ENCODE measurements around the gene ABHD2. TPM values are rescaled to one million over a fixed set of nuclear protein-coding genes. Genes with fewer than 3 reads are reported as not detected.

ABHD2 gene
- total and polyA plus RNA-seq, 4 donors: 11.7 to 200 (median 59.3) TPM

DNA sequence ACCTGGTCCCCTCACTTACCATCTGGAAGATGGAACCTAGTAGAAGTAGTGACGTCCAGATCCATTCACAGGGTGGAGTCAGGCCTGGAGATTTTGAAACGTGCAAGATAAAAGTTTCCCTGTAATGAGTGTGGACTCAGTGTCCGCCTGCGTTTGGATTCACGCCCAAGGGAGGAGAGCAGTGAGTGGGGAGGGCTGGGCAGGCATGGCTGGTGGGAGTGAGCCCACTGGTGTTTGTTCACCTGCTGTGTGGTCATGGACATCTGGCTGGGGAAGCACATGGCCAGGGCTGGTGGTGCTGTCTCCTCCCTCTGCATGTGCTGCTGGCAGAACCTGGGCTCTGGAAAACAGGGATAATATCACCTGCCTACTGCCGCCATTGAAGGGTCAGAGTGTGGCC, 96.1 kb downstream of the ABHD2 start:
- DNase-seq (no peak), ATAC-seq (ENCODE audit: insufficient read depth, low FRiP score) (no peak)
- Histone ChIP-seq H3K4me1 (ENCODE audit: control insufficient read depth in 5 of 5, insufficient read depth in 5 of 5, low read length in 5 of 5) (peaks cover 0 to 16% (median 0%) of the 10 kb centered on the region in 5 donors), H3K27ac (ENCODE audit: low read depth in 1 of 2, low read length in 1 of 2) (no peak overlapping the region), H3K4me3 (no peak overlapping the region), H3K9ac (ENCODE audit: insufficient read depth in 1 of 2, low read length in 2 of 2) (no peak overlapping the region), H3K36me3 (ENCODE audit: control insufficient read depth in 4 of 4, insufficient read depth in 4 of 4, low read length in 4 of 4) (peaks cover 9 to 36% (median 18%) of the 10 kb centered on the region in 4 donors), H3K9me3 (ENCODE audit: control insufficient read depth in 4 of 4, insufficient read depth in 3 of 4, low read length in 3 of 4) (no peaks in the 10 kb centered on the region), H3K27me3 (ENCODE audit: control insufficient read depth in 3 of 3, insufficient read depth in 3 of 3, low read length in 2 of 3) (no peaks in the 10 kb centered on the region)
- TF ChIP-seq, protein P1, sequence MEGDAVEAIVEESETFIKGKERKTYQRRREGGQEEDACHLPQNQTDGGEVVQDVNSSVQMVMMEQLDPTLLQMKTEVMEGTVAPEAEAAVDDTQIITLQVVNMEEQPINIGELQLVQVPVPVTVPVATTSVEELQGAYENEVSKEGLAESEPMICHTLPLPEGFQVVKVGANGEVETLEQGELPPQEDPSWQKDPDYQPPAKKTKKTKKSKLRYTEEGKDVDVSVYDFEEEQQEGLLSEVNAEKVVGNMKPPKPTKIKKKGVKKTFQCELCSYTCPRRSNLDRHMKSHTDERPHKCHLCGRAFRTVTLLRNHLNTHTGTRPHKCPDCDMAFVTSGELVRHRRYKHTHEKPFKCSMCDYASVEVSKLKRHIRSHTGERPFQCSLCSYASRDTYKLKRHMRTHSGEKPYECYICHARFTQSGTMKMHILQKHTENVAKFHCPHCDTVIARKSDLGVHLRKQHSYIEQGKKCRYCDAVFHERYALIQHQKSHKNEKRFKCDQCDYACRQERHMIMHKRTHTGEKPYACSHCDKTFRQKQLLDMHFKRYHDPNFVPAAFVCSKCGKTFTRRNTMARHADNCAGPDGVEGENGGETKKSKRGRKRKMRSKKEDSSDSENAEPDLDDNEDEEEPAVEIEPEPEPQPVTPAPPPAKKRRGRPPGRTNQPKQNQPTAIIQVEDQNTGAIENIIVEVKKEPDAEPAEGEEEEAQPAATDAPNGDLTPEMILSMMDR (IDR thresholded peaks at IDR 0.05; ENCODE audit: control extremely low read depth, extremely low read depth): no peak
- 76 to 78% methylated on average over 6 of the region's 6 CpGs for WGBS, 2 donors

DNA sequence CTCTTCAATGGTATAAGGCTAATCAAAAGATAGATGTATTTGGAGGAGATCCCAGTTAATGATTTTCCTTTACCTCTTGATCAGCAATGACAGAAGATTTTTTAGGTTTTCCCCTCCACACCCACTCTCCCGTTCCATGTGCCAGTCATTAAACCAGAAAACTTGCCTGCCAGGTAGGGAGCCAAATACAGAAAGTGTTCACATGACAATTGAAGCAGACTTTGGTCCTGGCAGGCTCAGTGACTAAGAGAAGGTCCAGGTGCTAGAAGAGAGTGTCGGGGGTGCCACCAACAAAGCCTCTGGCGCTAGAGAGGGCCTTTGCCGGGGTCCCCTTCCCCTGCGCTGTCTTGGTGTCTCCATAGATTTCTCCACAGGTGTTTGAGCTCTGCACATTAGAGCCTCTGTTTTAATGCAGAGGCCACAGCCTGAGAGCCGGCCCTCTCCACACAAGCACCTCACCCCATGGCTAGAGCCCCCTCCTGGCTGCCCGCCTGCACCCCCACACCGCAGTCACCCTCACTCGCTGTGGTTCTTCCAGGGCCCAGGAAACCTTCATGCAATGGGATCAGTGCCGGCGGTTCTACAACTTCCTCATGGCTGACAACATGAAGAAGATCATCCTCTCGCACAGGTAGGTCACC, 96.8 kb downstream of the ABHD2 start:
- Histone ChIP-seq H3K4me3 (no peak overlapping the region), H3K4me1 (ENCODE audit: control insufficient read depth in 5 of 5, insufficient read depth in 5 of 5, low read length in 5 of 5) (peaks cover 0 to 16% (median 0%) of the 10 kb centered on the region in 5 donors), H3K36me3 (ENCODE audit: control insufficient read depth in 4 of 4, insufficient read depth in 4 of 4, low read length in 4 of 4) (peaks cover 9 to 35% (median 19%) of the 10 kb centered on the region in 4 donors), H3K27ac (ENCODE audit: low read depth in 1 of 2, low read length in 1 of 2) (no peak overlapping the region), H3K9me3 (ENCODE audit: control insufficient read depth in 4 of 4, insufficient read depth in 3 of 4, low read length in 3 of 4) (no peaks in the 10 kb centered on the region), H3K9ac (ENCODE audit: insufficient read depth in 1 of 2, low read length in 2 of 2) (no peak overlapping the region), H3K27me3 (ENCODE audit: control insufficient read depth in 3 of 3, insufficient read depth in 3 of 3, low read length in 2 of 3) (no peaks in the 10 kb centered on the region)
- 94 to 98% methylated on average over 12 of the region's 12 CpGs for WGBS, 2 donors
- TF ChIP-seq, protein P1 (IDR thresholded peaks at IDR 0.05; ENCODE audit: control extremely low read depth, extremely low read depth): no peak
- DNase-seq (no peak), ATAC-seq (ENCODE audit: insufficient read depth, low FRiP score) (no peak)

DNA sequence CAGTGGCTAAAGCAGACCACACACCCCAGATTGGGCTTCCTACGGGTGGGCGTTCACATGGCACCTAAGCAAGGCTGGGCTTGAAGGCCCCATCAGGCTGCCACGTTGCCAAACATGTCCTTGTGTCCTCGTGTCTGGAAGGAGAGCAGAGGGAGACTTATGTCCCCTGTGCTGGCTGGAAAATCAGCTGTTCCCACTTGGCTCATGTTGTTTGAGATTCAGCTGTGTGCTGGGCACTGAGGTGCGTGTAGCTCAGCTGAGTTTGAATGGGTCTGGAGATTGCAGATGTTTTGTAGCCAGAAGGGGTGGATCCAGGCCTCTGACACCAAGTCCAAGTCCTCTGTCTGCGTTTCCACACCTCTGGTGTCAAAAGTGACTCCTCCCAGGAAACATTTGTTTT, 98.5 kb downstream of the ABHD2 start:
- TF ChIP-seq, protein P1 (IDR thresholded peaks at IDR 0.05; ENCODE audit: control extremely low read depth, extremely low read depth): no peak
- Histone ChIP-seq H3K9ac (ENCODE audit: insufficient read depth in 1 of 2, low read length in 2 of 2) (no peak overlapping the region), H3K4me1 (ENCODE audit: control insufficient read depth in 5 of 5, insufficient read depth in 5 of 5, low read length in 5 of 5) (peaks cover 0 to 16% (median 0%) of the 10 kb centered on the region in 5 donors), H3K9me3 (ENCODE audit: control insufficient read depth in 4 of 4, insufficient read depth in 3 of 4, low read length in 3 of 4) (no peaks in the 10 kb centered on the region), H3K27ac (ENCODE audit: low read depth in 1 of 2, low read length in 1 of 2) (no peak overlapping the region), H3K36me3 (ENCODE audit: control insufficient read depth in 4 of 4, insufficient read depth in 4 of 4, low read length in 4 of 4) (peaks cover 9 to 43% (median 24%) of the 10 kb centered on the region in 4 donors), H3K27me3 (ENCODE audit: control insufficient read depth in 3 of 3, insufficient read depth in 3 of 3, low read length in 2 of 3) (no peaks in the 10 kb centered on the region), H3K4me3 (no peak overlapping the region)
- 81 to 87% methylated on average over 6 of the region's 6 CpGs for WGBS, 2 donors
- DNase-seq (no peak), ATAC-seq (ENCODE audit: insufficient read depth, low FRiP score) (no peak)

Measured in lung (tissue), 12 donors.